Measurements from ENCODE around the gene GRIK3.

Gene GRIK3

GRCh38 chr1:36882536-36883285 is 151.6 kb downstream of the GRIK3 start:
- CTCF ChIA-PET: no interaction called here
- POLR2A ChIA-PET: no interaction called here
- no peak for TF ChIP-seq BHLHE40 (IDR thresholded peaks at IDR 0.05; ENCODE audit: borderline replicate concordance)
- no peak for TF ChIP-seq FOXK2 (IDR thresholded peaks at IDR 0.05)
- DNase-seq (ENCODE audit: extremely low spot score): no peak

- no peak for DNase-seq (ENCODE audit: extremely low spot score)
- ChIA-PET POLR2A (no interaction called here), CTCF (no interaction called here)
- no peak for TF ChIP-seq ZNF384 (IDR thresholded peaks at IDR 0.05)
Measured at GRCh38 chr1:36881541-36881940, 152.8 kb downstream of the GRIK3 start.

- TF ChIP-seq FOXK2 (IDR thresholded peaks at IDR 0.05): no peak
- TF ChIP-seq CTBP1 (IDR thresholded peaks at IDR 0.05; ENCODE audit: borderline replicate concordance): no peak
- no peak for TF ChIP-seq ELF4 (IDR thresholded peaks at IDR 0.05)
- no peak for DNase-seq (ENCODE audit: extremely low spot score)
- ChIA-PET CTCF (no interaction called here), POLR2A (no interaction called here)
Measured at GRCh38 chr1:36881068-36881405, 153.3 kb downstream of the GRIK3 start.

- TF ChIP-seq ELF4 (IDR thresholded peaks at IDR 0.05) (no peak), FOXA1 (IDR thresholded peaks at IDR 0.05) (no peak), ZNF384 (IDR thresholded peaks at IDR 0.05) (no peak), NFRKB (IDR thresholded peaks at IDR 0.05) (no peak), SP1 (IDR thresholded peaks at IDR 0.05) (no peak), LEF1 (IDR thresholded peaks at IDR 0.05; ENCODE audit: borderline replicate concordance) (no peak), ARNT (IDR thresholded peaks at IDR 0.05) (no peak), BHLHE40 (IDR thresholded peaks at IDR 0.05; ENCODE audit: borderline replicate concordance) (no peak), FOXK2 (IDR thresholded peaks at IDR 0.05) (no peak), CTBP1 (IDR thresholded peaks at IDR 0.05; ENCODE audit: borderline replicate concordance) (no peak), PKNOX1 (IDR thresholded peaks at IDR 0.05) (no peak), SUZ12 (IDR thresholded peaks at IDR 0.05) (no peak), FOXM1 (IDR thresholded peaks at IDR 0.05; ENCODE audit: borderline replicate concordance) (no peak), HDGF (IDR thresholded peaks at IDR 0.05; ENCODE audit: borderline replicate concordance) (no peak), L3MBTL2 (conservative IDR thresholded peaks at IDR 0.05) (no peak), TARDBP (IDR thresholded peaks at IDR 0.05) (no peak)
- ChIA-PET POLR2A (no interaction called here), CTCF (interaction anchor here (2.3 kb wide), 1 partner anchor 16 kb away, joined by 8 read pairs; no protein-coding TSS in a partner anchor)
- no peak for DNase-seq (ENCODE audit: extremely low spot score)
Measured at GRCh38 chr1:36880155-36881067, 153.9 kb downstream of the GRIK3 start.

GRCh38 chr1:36879613-36880012 is 154.7 kb downstream of the GRIK3 start:
- TF ChIP-seq TARDBP (IDR thresholded peaks at IDR 0.05) (no peak), ARNT (IDR thresholded peaks at IDR 0.05) (no peak), SUZ12 (IDR thresholded peaks at IDR 0.05) (no peak), FOXM1 (IDR thresholded peaks at IDR 0.05; ENCODE audit: borderline replicate concordance) (no peak), CTBP1 (IDR thresholded peaks at IDR 0.05; ENCODE audit: borderline replicate concordance) (no peak), L3MBTL2 (conservative IDR thresholded peaks at IDR 0.05) (no peak), LEF1 (IDR thresholded peaks at IDR 0.05; ENCODE audit: borderline replicate concordance) (no peak), NFRKB (IDR thresholded peaks at IDR 0.05) (no peak), ELF4 (IDR thresholded peaks at IDR 0.05) (no peak)
- POLR2A ChIA-PET: no interaction called here
- CTCF ChIA-PET: interaction anchor here (2.3 kb wide), 1 partner anchor 15 kb away, joined by 8 read pairs; no protein-coding TSS in a partner anchor
- DNase-seq (ENCODE audit: extremely low spot score): no peak

GRCh38 chr1:36876990-36877389 is 157.3 kb downstream of the GRIK3 start:
- ChIA-PET POLR2A (no interaction called here), CTCF (interaction anchor here (1.1 kb wide), 1 partner anchor 13 kb away, joined by 4 read pairs; no protein-coding TSS in a partner anchor)
- TF ChIP-seq PKNOX1 (IDR thresholded peaks at IDR 0.05): no peak
- no peak for TF ChIP-seq NFRKB (IDR thresholded peaks at IDR 0.05)
- no peak for TF ChIP-seq ARNT (IDR thresholded peaks at IDR 0.05)
- TF ChIP-seq FOXA1 (IDR thresholded peaks at IDR 0.05): no peak
- TF ChIP-seq HDGF (IDR thresholded peaks at IDR 0.05; ENCODE audit: borderline replicate concordance): no peak
- no peak for TF ChIP-seq FOXM1 (IDR thresholded peaks at IDR 0.05; ENCODE audit: borderline replicate concordance)
- no peak for TF ChIP-seq TARDBP (IDR thresholded peaks at IDR 0.05)
- no peak for TF ChIP-seq FOXK2 (IDR thresholded peaks at IDR 0.05)
- no peak for TF ChIP-seq LEF1 (IDR thresholded peaks at IDR 0.05; ENCODE audit: borderline replicate concordance)
- no peak for TF ChIP-seq ZNF384 (IDR thresholded peaks at IDR 0.05)
- no peak for TF ChIP-seq SP1 (IDR thresholded peaks at IDR 0.05)
- no peak for TF ChIP-seq BHLHE40 (IDR thresholded peaks at IDR 0.05; ENCODE audit: borderline replicate concordance)
- TF ChIP-seq CTBP1 (IDR thresholded peaks at IDR 0.05; ENCODE audit: borderline replicate concordance): no peak
- no peak for TF ChIP-seq L3MBTL2 (conservative IDR thresholded peaks at IDR 0.05)
- TF ChIP-seq ELF4 (IDR thresholded peaks at IDR 0.05): no peak
- no peak for TF ChIP-seq SUZ12 (IDR thresholded peaks at IDR 0.05)
- DNase-seq (ENCODE audit: extremely low spot score): no peak

Measured in HEK293T (cell line).